ENCODE results near the gene ISL2. TPM values are rescaled to one million over a fixed set of nuclear protein-coding genes. Genes with fewer than 3 reads are reported as not detected.

Gene ISL2
- total RNA-seq, 1 donor from 2014 or later, result 2.0 TPM

- DNase-seq (ENCODE audit: extremely low spot score in 2 of 2), result no peak
- Histone ChIP-seq H3K27me3 (no peaks in the 10 kb centered on the region), H3K9me3 (no peaks in the 10 kb centered on the region), H3K4me1 (peaks cover 8% of the 10 kb centered on the region), H3K27ac (no peak overlapping the region), H3K4me3 (no peak overlapping the region), H3K36me3 (no peaks in the 10 kb centered on the region)
- intact Hi-C loops (cut with DNase I), result no loop called here
- TF ChIP-seq POLR2A (IDR thresholded peaks at IDR 0.05) (no peak), POLR2AphosphoS5 (IDR thresholded peaks at IDR 0.05; ENCODE audit: insufficient read depth in 1 of 2, low read depth in 1 of 2) (no peak), CTCF (IDR thresholded peaks at IDR 0.05) (no peak)
Measured at GRCh38 chr15:76298986-76299385, 37.6 kb upstream of the ISL2 start.

DNA sequence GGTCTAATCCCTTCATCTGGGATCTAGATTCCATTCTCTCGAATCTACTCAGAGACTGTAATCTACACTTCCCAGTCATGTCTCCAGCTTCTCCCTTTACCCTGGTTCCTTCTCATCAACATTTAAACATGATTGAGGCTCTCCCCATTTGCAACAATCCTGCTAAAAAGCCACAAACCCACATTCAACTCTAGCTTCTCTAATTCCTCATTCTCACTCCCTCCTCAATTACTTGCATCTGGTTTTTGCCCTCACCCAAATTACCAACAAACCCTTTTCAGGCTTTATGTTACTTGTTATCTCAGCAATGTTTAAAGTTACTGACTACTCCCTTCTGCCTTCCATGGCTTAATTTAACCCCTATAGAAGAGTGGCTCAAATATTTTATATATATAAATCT lies 36.8 kb upstream of the ISL2 start:
- H3K27me3 ChIP-seq, result no peaks in the 10 kb centered on the region
- H3K9me3 ChIP-seq, result no peaks in the 10 kb centered on the region
- H3K36me3 ChIP-seq, result no peaks in the 10 kb centered on the region
- H3K4me1 ChIP-seq, result peaks cover under 1% of the 10 kb centered on the region
- H3K4me3 ChIP-seq, result no peak overlapping the region
- DNase-seq (ENCODE audit: extremely low spot score in 2 of 2), result no peak
- H3K27ac ChIP-seq, result no peak overlapping the region
- no peak for TF ChIP-seq POLR2AphosphoS5 (IDR thresholded peaks at IDR 0.05; ENCODE audit: insufficient read depth in 1 of 2, low read depth in 1 of 2)
- no peak for TF ChIP-seq POLR2A (IDR thresholded peaks at IDR 0.05)
- no peak for TF ChIP-seq CTCF (IDR thresholded peaks at IDR 0.05)
- intact Hi-C loops (cut with DNase I), result no loop called here

- H3K27me3 ChIP-seq, result no peaks in the 10 kb centered on the region
- H3K9me3 ChIP-seq, result no peaks in the 10 kb centered on the region
- no peaks in the 10 kb centered on the region for H3K4me1 ChIP-seq
- intact Hi-C loops (cut with DNase I), result no loop called here
- no peaks in the 10 kb centered on the region for H3K36me3 ChIP-seq
- no peak overlapping the region for H3K4me3 ChIP-seq
- H3K27ac ChIP-seq, result no peak overlapping the region
- TF ChIP-seq CTCF (IDR thresholded peaks at IDR 0.05), result no peak
- TF ChIP-seq POLR2AphosphoS5 (IDR thresholded peaks at IDR 0.05; ENCODE audit: insufficient read depth in 1 of 2, low read depth in 1 of 2), result no peak
- no peak for TF ChIP-seq POLR2A (IDR thresholded peaks at IDR 0.05)
- DNase-seq (ENCODE audit: extremely low spot score in 2 of 2), result no peak
Measured at GRCh38 chr15:76303909-76304308, 32.7 kb upstream of the ISL2 start.

DNA sequence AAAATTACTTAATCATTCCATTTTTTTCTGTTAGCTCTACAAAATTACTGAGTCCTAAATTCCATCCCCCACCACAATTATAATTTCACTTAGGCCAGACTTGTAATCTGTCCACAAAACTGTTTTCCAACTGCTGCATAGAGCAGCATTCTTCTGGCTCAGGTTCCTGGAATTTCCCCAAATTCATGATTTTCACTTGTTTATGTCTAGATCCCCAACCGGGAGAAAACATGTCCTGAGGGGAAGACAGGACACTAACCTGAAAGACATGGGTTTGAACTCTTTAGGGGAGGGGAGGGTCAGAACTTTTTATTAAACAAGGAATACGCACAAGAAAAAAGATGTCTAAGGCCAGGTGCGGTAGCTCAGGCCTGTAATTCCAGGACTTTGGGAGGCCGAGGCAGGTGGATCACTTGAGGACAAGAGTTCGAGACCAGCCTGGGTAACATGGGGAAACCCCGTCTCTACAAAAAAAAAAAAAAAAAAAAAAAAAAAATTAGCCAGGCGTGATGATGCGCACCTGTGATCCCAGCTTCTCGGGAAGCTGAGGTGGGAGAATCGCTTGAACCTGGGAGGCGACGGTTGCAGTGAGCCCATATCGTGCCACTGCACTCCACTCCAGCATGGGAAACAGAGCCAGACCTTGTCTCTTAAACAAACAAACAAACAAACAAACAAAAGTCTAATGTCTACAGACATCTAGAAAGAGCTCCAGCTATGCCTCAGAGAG lies 26.8 kb upstream of the ISL2 start:
- no peak for DNase-seq (ENCODE audit: extremely low spot score in 2 of 2)
- Histone ChIP-seq H3K4me3 (peak overlapping the region in 1 of 2 donors; percentile 79), H3K9me3 (no peaks in the 10 kb centered on the region), H3K36me3 (no peaks in the 10 kb centered on the region), H3K4me1 (peaks cover 25% of the 10 kb centered on the region), H3K27me3 (no peaks in the 10 kb centered on the region), H3K27ac (no peak overlapping the region)
- TF ChIP-seq CTCF (IDR thresholded peaks at IDR 0.05), result no peak
- TF ChIP-seq POLR2AphosphoS5 (IDR thresholded peaks at IDR 0.05; ENCODE audit: insufficient read depth in 1 of 2, low read depth in 1 of 2), result no peak
- no peak for TF ChIP-seq POLR2A (IDR thresholded peaks at IDR 0.05)
- intact Hi-C loops (cut with DNase I), result no loop called here

DNA sequence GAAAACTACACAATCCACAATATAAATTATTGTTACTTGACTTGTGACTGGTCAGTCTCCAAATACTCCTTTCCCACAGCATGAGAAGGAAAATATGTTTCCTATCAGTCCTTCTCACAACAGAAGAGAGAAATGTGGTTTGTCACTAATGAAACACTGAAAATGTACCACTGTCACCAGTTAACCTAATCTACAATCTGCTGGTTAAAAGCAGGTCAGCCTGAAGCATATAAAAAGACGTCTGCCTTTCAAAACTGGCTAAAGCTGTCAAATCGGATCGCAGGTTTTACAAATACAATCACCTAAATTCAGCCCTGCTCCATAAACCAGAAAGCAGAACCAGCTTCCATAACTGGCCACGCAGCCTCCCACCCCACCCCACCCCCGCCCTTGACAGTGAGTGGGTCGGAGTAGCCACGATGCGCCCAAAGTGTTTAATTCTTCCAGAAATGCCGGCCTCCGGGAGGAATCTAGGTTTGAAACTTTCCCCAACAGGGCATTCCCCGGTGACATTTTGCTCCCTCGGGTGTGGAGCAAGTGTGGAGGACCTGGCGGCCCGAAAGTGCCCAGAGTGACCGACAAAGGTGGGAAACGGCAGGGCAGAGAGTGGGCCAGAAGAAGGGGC lies 26.0 kb upstream of the ISL2 start:
- Histone ChIP-seq H3K4me3 (peak overlapping the region; percentile 79 to 82), H3K27me3 (no peaks in the 10 kb centered on the region), H3K36me3 (no peaks in the 10 kb centered on the region), H3K9me3 (no peaks in the 10 kb centered on the region), H3K4me1 (peaks cover 25% of the 10 kb centered on the region), H3K27ac (peak overlapping the region; percentile 85)
- no peak for TF ChIP-seq POLR2AphosphoS5 (IDR thresholded peaks at IDR 0.05; ENCODE audit: insufficient read depth in 1 of 2, low read depth in 1 of 2)
- TF ChIP-seq CTCF (IDR thresholded peaks at IDR 0.05), result no peak
- no peak for TF ChIP-seq POLR2A (IDR thresholded peaks at IDR 0.05)
- intact Hi-C loops (cut with DNase I), result no loop called here
- no peak for DNase-seq (ENCODE audit: extremely low spot score in 2 of 2)
